IPS DF 6.9 (cell line): ENCODE results near the gene ENG.
"Not testable (repeated sequence)": the region's sequence is repeated elsewhere in the genome, so short reads cannot be mapped to it uniquely, and the experiment has no call there.

ENCODE experiments used
- DNase-seq: peaks from one replicate; pipeline ENCODE4 v3.0.0-alpha.2; 2013; ENCODE audit warnings: low read depth, low spot score
- H3K27ac ChIP-seq: one replicate; pipeline ENCODE4 v1.5.1; 2013; ENCODE audit warnings: low read length, control low read depth
- H3K27me3 ChIP-seq: 2 replicates; pipeline ENCODE4 v1.6.1; 2013; ENCODE audit warnings: mild to moderate bottlenecking, low read length; ENCODE audit not compliant: control insufficient read depth, insufficient read depth
- H3K36me3 ChIP-seq: 2 replicates; pipeline ENCODE4 v1.6.1; 2013; ENCODE audit warnings: low read length; ENCODE audit not compliant: control insufficient read depth, insufficient read depth
- H3K4me1 ChIP-seq: 2 replicates; pipeline ENCODE4 v1.6.1; 2013; ENCODE audit warnings: low read length; ENCODE audit not compliant: control insufficient read depth, insufficient read depth
- H3K4me3 ChIP-seq: 2 replicates; pipeline ENCODE4 v1.5.1; 2013; ENCODE audit warnings: mild to moderate bottlenecking, low read length
- H3K9me3 ChIP-seq: 2 replicates; pipeline ENCODE4 v1.6.1; 2013; ENCODE audit warnings: low read length, inconsistent platforms; ENCODE audit not compliant: control insufficient read depth, insufficient read depth
- WGBS: extraction: QIAGEN DNeasy Blood & Tissue Kit; methylation state at CpG from one replicate; pipeline ENCODE4 v1.1.7; 2013; ENCODE audit warnings: mixed read lengths, missing lambda C conversion rate; ENCODE audit not compliant: insufficient read length, insufficient coverage; 5-methylcytosine and 5-hydroxymethylcytosine counted together

Gene ENG

DNA sequence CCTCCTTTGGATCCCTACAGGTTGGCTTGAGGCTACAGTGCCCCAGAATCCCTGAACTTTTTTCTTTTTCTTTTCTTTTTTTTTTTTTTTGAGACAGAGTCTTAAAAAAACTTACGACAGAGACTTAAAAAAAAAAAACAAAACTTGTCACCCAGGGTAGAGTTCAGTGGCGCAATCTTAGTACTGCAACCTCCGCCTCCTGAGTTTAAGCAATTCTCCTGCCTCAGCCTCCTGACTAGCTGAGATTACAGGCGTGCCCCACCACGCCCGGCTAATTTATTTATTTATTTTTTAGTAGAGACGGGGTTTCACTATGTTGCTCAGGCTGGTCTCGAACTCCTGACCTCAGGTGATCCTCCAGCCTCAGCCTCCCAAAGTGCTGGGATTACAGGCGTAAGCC lies 73.5 kb downstream of the ENG start:
- H3K36me3 ChIP-seq, H3K27me3 ChIP-seq, H3K4me1 ChIP-seq, H3K4me3 ChIP-seq, DNase-seq, H3K9me3 ChIP-seq, H3K27ac ChIP-seq: not testable (repeated sequence)
- no CpG with 5 or more reads among the region's 9 CpGs for WGBS

DNA sequence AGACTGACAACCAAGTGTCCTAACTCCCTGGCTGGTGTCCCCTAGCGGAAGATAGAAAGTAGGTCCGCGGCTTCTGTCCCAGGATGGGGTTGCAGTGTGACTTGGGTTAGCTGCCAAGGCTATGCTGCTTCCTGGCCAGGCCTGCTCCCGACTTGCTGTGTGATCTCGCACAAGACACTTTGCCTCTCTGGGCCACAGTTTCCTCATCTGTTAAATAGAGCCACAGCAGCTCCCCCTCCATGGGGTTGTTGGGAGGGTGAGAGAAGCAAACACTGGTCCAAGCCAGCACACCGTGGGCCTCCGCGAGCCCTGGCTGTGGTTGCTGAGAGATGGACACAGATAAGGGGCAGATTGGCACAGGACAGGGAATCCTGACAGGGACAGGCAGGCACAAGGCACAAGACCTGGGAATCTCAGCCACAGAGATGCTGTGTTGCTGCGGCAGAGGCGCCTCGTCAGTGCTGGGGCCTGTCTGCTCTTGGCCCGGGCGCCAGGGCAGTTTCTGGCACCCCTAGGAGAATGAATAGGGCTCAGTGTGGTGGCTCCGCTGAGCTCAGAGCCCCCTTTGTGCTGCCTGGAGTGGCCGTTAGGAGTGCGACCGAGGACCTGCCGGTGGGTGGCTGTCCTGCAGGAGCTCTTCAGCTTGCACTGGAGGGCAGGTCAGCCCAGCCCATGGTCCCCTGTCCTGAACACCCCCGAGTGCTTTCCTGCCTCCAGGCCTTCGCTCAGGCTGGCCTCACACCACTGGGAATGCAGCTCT lies 74.2 kb downstream of the ENG start:
- no CpG with 5 or more reads among the region's 20 CpGs for WGBS

DNA sequence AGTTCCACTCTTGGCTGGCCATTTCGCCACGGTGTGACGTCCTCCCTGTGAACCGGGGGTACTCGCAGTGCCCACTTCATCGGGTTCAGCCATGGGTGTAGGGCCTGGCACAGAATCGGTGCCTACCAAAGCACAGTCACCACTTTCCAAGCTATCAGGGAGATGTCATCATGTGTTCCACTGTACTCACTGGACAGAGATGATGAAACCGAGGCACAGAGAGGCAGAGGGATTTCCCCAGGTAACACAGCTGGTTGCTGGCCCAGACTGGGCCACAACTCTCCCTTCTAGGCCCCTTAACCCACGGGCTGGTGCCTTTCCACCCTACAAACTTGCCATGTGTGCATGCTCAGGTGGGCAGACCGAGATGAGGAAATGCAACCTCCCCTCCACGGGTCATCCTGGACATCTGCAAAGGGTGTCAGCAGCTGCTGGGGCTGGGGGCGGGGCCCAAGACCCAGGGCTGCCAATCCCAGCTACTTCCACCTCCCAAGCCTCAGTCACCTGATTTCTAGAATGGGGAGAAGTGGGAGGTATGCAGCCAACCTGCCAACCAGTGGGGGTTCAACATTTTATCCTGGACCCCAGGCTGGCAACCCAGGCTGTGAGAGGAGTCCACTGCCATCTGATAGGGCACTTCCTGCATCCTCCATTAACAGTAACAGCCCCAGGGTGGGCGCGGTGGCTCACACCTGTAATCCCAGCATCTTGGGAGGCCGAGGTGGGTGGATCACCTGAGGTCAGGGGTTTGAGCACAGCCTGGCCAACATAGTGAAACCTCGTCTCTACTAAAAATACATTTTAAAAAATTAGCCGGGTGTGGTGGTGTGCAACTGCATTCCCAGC lies 75.1 kb downstream of the ENG start:
- H3K4me3 ChIP-seq = no peak overlapping the region
- H3K4me1 ChIP-seq = no peaks in the 10 kb centered on the region
- DNase-seq = no peak
- no peaks in the 10 kb centered on the region for H3K36me3 ChIP-seq
- no peak overlapping the region for H3K27ac ChIP-seq
- H3K9me3 ChIP-seq = no peaks in the 10 kb centered on the region
- no peaks in the 10 kb centered on the region for H3K27me3 ChIP-seq
- no CpG with 5 or more reads among the region's 17 CpGs for WGBS

More for the DNA sequence above, 74.2 kb downstream of the ENG start:
- H3K27me3 ChIP-seq = no peaks in the 10 kb centered on the region
- no peak overlapping the region for H3K4me3 ChIP-seq
- DNase-seq = no peak
- H3K4me1 ChIP-seq = no peaks in the 10 kb centered on the region
- H3K36me3 ChIP-seq = no peaks in the 10 kb centered on the region
- no peak overlapping the region for H3K27ac ChIP-seq
- H3K9me3 ChIP-seq = no peaks in the 10 kb centered on the region

- no peaks in the 10 kb centered on the region for H3K36me3 ChIP-seq
- no peak within 1 kb of the TSS for H3K27ac ChIP-seq
- H3K9me3 ChIP-seq = no peaks in the 10 kb centered on the region
- no peak within 1 kb of the TSS for H3K4me3 ChIP-seq
- no peak for DNase-seq
- no peaks in the 10 kb centered on the region for H3K4me1 ChIP-seq
- no CpG with 5 or more reads among the region's 13 CpGs for WGBS
- no peaks in the 10 kb centered on the region for H3K27me3 ChIP-seq
These were observed 76.0 kb downstream of the ENG start, which contains the start of gene SH2D3C for GRCh38 chr9:127778280-127779135. SH2D3C (minus strand) TSS chr9:127778666; CDS start chr9:127778627, 39 bp downstream.

GRCh38 chr9:127777368-127777980 lies 77.0 kb downstream of the ENG start:
- DNase-seq = no peak
- no peaks in the 10 kb centered on the region for H3K27me3 ChIP-seq
- H3K9me3 ChIP-seq = no peaks in the 10 kb centered on the region
- H3K4me1 ChIP-seq = no peaks in the 10 kb centered on the region
- no peaks in the 10 kb centered on the region for H3K36me3 ChIP-seq
- no peak overlapping the region for H3K27ac ChIP-seq
- no peak overlapping the region for H3K4me3 ChIP-seq
- no CpG with 5 or more reads among the region's 18 CpGs for WGBS

- Histone ChIP-seq H3K9me3 (no peaks in the 10 kb centered on the region), H3K36me3 (no peaks in the 10 kb centered on the region), H3K27me3 (no peaks in the 10 kb centered on the region), H3K4me3 (no peak overlapping the region), H3K27ac (no peak overlapping the region), H3K4me1 (no peaks in the 10 kb centered on the region)
- DNase-seq = no peak
- WGBS = no CpG with 5 or more reads among the region's 5 CpGs
These were observed 77.6 kb downstream of the ENG start for GRCh38 chr9:127776924-127777289.

DNA sequence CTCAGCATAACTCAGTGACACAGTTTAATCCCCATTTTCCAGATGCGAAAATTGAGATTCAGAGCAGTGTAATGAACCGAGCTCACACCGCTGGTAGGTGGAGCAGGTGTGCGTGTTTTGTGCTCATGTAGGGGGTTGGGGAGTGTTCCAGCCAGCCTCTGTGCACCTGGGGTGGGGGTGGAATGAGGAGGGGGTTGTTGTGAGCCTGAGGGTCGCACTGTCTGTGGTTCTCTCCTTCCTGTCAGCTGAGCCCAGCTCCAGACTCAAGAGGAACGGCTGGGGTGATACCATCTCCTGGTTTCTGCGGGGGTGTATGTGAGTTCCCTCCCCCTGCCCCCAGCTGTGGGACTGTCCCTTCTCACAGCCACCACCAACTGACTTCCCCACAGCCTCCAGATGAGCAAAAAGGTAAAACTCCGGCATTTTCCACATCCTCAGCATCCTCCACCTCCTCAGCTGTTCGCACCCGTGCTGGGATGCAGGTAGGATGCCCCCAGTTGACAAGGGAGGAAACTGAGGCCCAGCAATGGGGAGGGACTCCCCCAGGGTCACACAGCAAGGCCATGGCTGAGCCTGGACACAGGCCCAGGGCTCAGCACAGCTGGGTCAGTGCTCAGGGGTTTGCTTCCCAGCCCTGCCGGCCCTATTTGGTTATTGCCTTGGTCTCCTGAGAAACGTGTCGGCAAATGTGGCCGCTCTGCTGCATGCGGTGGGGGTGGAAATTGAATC lies 78.1 kb downstream of the ENG start:
- H3K27ac ChIP-seq = no peak overlapping the region

DNA sequence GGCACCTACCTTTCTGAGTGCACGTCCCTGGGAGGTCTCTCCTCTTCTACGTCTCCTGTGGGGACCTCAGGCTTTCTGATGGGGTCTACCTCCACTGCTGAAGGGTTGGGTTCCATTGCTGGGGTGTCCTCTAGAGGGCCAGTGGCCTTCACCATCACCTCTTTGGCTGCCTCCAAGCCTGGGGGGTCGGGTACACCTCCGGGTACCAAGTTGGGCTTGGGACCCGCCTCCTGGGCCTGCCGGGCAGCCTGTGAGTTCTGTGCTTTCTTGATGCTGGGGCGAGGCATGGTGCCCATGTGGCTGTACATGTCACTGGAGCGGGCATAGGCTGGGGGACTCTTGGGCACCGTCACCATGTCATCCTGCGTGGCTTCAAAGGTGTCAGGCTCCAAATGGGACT lies 80.5 kb downstream of the ENG start:
- DNase-seq = no peak
- H3K9me3 ChIP-seq = no peaks in the 10 kb centered on the region
- H3K4me1 ChIP-seq = peaks cover 7% of the 10 kb centered on the region
- no peak overlapping the region for H3K27ac ChIP-seq
- no peak overlapping the region for H3K4me3 ChIP-seq
- no peaks in the 10 kb centered on the region for H3K36me3 ChIP-seq
- WGBS = no CpG with 5 or more reads among the region's 10 CpGs
- no peaks in the 10 kb centered on the region for H3K27me3 ChIP-seq

More for the DNA sequence above, 78.1 kb downstream of the ENG start:
- H3K9me3 ChIP-seq = no peaks in the 10 kb centered on the region
- H3K4me1 ChIP-seq = no peaks in the 10 kb centered on the region
- no peak overlapping the region for H3K4me3 ChIP-seq
- WGBS = no CpG with 5 or more reads among the region's 15 CpGs
- no peaks in the 10 kb centered on the region for H3K27me3 ChIP-seq
- DNase-seq = no peak
- no peaks in the 10 kb centered on the region for H3K36me3 ChIP-seq

GRCh38 chr9:127773272-127773671 lies 81.2 kb downstream of the ENG start:
- WGBS = no CpG with 5 or more reads among the region's 3 CpGs
- Histone ChIP-seq H3K4me1 (peaks cover 7% of the 10 kb centered on the region), H3K36me3 (no peaks in the 10 kb centered on the region)

More at GRCh38 chr9:127773272-127773671, 81.2 kb downstream of the ENG start:
- DNase-seq = no peak
- Histone ChIP-seq H3K27ac (no peak overlapping the region), H3K9me3 (no peaks in the 10 kb centered on the region), H3K27me3 (no peaks in the 10 kb centered on the region), H3K4me3 (no peak overlapping the region)
